MCF 10A (cell line): ENCODE results near the gene PODXL2. TPM values are rescaled to one million over a fixed set of nuclear protein-coding genes. Genes with fewer than 3 reads are reported as not detected.

Experiments
- BruUV-seq: library from RNA; stranded (reverse); fragments of 400-500 nt; replicated peaks from 2 replicates; lab custom pipeline; 2021; lab: Mats Ljungman, UMichigan
- CTCF ChIA-PET: fragments of 300-600 bp; sonication (Branson Sonifier 250); formaldehyde crosslinking; extraction: SDS; loops from one replicate; lab custom pipeline; 2021; ENCODE audit warnings: antibody characterized with exemption, inconsistent platforms; lab: Yijun Ruan, JAX
- POLR2A ChIA-PET: fragments of 300-600, 350-650 bp; sonication (Branson Sonifier 250); formaldehyde crosslinking; extraction: SDS; loops from one replicate; lab custom pipeline; 2020; ENCODE audit warnings: antibody characterized with exemption, inconsistent platforms; lab: Yijun Ruan, JAX
- DNase-seq: peaks from one replicate; pipeline ENCODE4 v3.0.0-alpha.2; 2018; ENCODE audit not compliant: unreplicated experiment
- H3K27ac Mint-ChIP-seq: one replicate; pipeline ENCODE4 v1.8.0; 2022; ENCODE audit warnings: mild to moderate bottlenecking, low read depth, mixed read lengths; ENCODE audit not compliant: unreplicated experiment
- H3K27me3 Mint-ChIP-seq: one replicate; pipeline ENCODE4 v1.8.0; 2022; ENCODE audit warnings: mixed read lengths; ENCODE audit not compliant: insufficient read depth, unreplicated experiment
- H3K36me3 Mint-ChIP-seq: one replicate; pipeline ENCODE4 v1.8.0; 2022; ENCODE audit warnings: mild to moderate bottlenecking, moderate library complexity, mixed read lengths; ENCODE audit not compliant: insufficient read depth, unreplicated experiment
- H3K4me1 Mint-ChIP-seq: one replicate; pipeline ENCODE4 v1.8.0; 2022; ENCODE audit warnings: mixed read lengths; ENCODE audit not compliant: insufficient read depth, unreplicated experiment
- H3K4me3 Mint-ChIP-seq: one replicate; pipeline ENCODE4 v1.8.0; 2022; ENCODE audit warnings: mild to moderate bottlenecking, moderate library complexity, mixed read lengths; ENCODE audit not compliant: unreplicated experiment
- H3K9me3 Mint-ChIP-seq: one replicate; pipeline ENCODE4 v1.8.0; 2022; ENCODE audit warnings: mixed read lengths; ENCODE audit not compliant: unreplicated experiment
- intact Hi-C: fragments of 100-400 bp; cut with micrococcal nuclease; formaldehyde crosslinking; loops from 2 replicates; pipeline ENCODE4 v1.14.1; 2022
- total RNA-seq: library from RNA; stranded (reverse); gene quantifications from 2 replicates; pipeline ENCODE4 v1.2.3, GENCODE V29; 2022
- TF ChIP-seq, protein P1 (sequence below): fragments of 200-600 bp; IDR thresholded peaks from one replicate; pipeline ENCODE4 v1.8.0; 2022; ENCODE audit warnings: antibody characterized with exemption, mild to moderate bottlenecking; ENCODE audit not compliant: unreplicated experiment

Gene PODXL2
- total RNA-seq, 1 experiment from 2014 or later = 10.1 TPM

DNA sequence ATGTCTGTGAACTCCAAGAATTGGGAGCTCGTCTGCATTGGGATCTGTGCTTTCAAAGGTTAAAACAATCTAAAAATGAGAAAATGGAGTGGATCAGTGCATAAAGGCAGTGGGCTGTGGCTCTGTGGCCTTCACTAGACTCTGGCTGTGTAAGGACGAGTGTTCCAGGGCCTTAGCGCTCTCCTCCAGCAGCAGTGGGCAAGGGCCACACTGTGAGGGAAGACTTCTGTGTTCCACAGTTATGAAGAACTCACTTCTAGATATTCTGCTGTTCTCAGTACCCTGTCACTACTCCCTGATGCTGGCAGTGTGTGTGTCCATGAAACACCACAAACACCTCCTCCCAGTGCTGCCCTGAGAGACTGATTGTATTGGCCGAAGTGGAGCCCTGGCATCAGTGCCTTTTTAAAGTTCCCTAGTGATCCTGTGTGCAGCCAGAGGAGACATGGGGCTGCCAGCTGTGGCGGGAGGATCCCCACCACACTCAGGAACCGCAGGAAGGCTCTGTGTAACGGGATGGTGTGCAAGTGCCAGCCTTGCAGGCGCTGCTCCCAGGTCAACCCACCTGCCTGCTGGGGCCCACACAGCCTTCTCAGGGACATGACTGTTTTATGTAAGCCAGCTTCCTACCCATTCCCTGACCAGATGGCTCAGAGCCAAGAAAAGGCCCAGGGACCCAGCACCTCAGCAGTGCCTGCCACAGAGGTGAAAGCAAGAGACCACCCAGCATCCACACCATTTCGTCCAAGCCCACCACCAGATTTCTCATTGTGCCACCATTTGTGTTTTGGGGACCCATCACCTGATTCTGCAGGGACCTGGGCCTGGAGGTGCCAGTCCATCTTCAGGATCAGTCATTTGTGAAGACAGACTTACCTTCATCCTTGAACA is 84.1 kb downstream of the PODXL2 start:
- ChIA-PET POLR2A (interaction anchor here (0.6 kb wide), 1 partner anchor 1856 kb away, joined by 3 read pairs; no protein-coding TSS in a partner anchor), CTCF (interaction anchor here (0.6 kb wide), 2 partner anchors 38 to 66 kb away, joined by 3 to 4 read pairs; no protein-coding TSS in a partner anchor)
- no peaks in the 10 kb centered on the region for H3K9me3 Mint-ChIP-seq
- no peaks in the 10 kb centered on the region for H3K27me3 Mint-ChIP-seq
- TF ChIP-seq, protein P1, sequence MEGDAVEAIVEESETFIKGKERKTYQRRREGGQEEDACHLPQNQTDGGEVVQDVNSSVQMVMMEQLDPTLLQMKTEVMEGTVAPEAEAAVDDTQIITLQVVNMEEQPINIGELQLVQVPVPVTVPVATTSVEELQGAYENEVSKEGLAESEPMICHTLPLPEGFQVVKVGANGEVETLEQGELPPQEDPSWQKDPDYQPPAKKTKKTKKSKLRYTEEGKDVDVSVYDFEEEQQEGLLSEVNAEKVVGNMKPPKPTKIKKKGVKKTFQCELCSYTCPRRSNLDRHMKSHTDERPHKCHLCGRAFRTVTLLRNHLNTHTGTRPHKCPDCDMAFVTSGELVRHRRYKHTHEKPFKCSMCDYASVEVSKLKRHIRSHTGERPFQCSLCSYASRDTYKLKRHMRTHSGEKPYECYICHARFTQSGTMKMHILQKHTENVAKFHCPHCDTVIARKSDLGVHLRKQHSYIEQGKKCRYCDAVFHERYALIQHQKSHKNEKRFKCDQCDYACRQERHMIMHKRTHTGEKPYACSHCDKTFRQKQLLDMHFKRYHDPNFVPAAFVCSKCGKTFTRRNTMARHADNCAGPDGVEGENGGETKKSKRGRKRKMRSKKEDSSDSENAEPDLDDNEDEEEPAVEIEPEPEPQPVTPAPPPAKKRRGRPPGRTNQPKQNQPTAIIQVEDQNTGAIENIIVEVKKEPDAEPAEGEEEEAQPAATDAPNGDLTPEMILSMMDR = no peak
- no peak for DNase-seq
- H3K4me1 Mint-ChIP-seq = peaks cover 7% of the 10 kb centered on the region
- no TSS peak for BruUV-seq
- H3K4me3 Mint-ChIP-seq = no peak overlapping the region
- no peak overlapping the region for H3K27ac Mint-ChIP-seq
- no peaks in the 10 kb centered on the region for H3K36me3 Mint-ChIP-seq
- intact Hi-C loops = no loop called here

- no peak overlapping the region for H3K27ac Mint-ChIP-seq
- DNase-seq = no peak
- peaks cover 7% of the 10 kb centered on the region for H3K4me1 Mint-ChIP-seq
- ChIA-PET CTCF (interaction anchor here (0.6 to 1.2 kb wide), 2 partner anchors 15 to 18 kb away, joined by 3 read pairs; no protein-coding TSS in a partner anchor), POLR2A (no interaction called here)
- no peaks in the 10 kb centered on the region for H3K36me3 Mint-ChIP-seq
- TF ChIP-seq, protein P1 = no peak
- H3K27me3 Mint-ChIP-seq = no peaks in the 10 kb centered on the region
- BruUV-seq = no TSS peak
- H3K9me3 Mint-ChIP-seq = no peaks in the 10 kb centered on the region
- H3K4me3 Mint-ChIP-seq = no peak overlapping the region
- intact Hi-C loops = no loop called here
Measured at GRCh38 chr3:127714125-127714571, 85.2 kb downstream of the PODXL2 start.

GRCh38 chr3:127714866-127715265 is 85.9 kb downstream of the PODXL2 start:
- Mint-ChIP-seq H3K4me1 (peaks cover 7% of the 10 kb centered on the region), H3K4me3 (no peak overlapping the region), H3K9me3 (no peaks in the 10 kb centered on the region), H3K27me3 (no peaks in the 10 kb centered on the region), H3K27ac (no peak overlapping the region), H3K36me3 (no peaks in the 10 kb centered on the region)
- ChIA-PET POLR2A (no interaction called here), CTCF (interaction anchor here (1.2 kb wide), 1 partner anchor 19 kb away, joined by 3 read pairs; no protein-coding TSS in a partner anchor)
- TF ChIP-seq, protein P1 = no peak
- DNase-seq = no peak
- BruUV-seq = no TSS peak
- intact Hi-C loops = no loop called here

GRCh38 chr3:127715532-127715931 is 86.5 kb downstream of the PODXL2 start:
- DNase-seq = no peak
- no peaks in the 10 kb centered on the region for H3K9me3 Mint-ChIP-seq
- no peak overlapping the region for H3K27ac Mint-ChIP-seq
- H3K27me3 Mint-ChIP-seq = no peaks in the 10 kb centered on the region
- ChIA-PET POLR2A (no interaction called here), CTCF (interaction anchor here (0.6 to 1.2 kb wide), 2 partner anchors 16 to 20 kb away, joined by 3 read pairs; no protein-coding TSS in a partner anchor)
- intact Hi-C loops = no loop called here
- H3K4me1 Mint-ChIP-seq = peaks cover 4% of the 10 kb centered on the region
- H3K36me3 Mint-ChIP-seq = no peaks in the 10 kb centered on the region
- BruUV-seq = no TSS peak
- no peak overlapping the region for H3K4me3 Mint-ChIP-seq
- TF ChIP-seq, protein P1 = no peak
